NB4 (cell line): ENCODE data around the gene RPAP2.
"Not testable (repeated sequence)": the region's sequence is repeated elsewhere in the genome, so short reads cannot be mapped to it uniquely, and the experiment has no call there.

ENCODE experiments used
- DNase-seq: peaks from one replicate; pipeline ENCODE4 v3.0.0; 2010; ENCODE audit warnings: low read depth
- H3K4me3 ChIP-seq: one replicate; pipeline ENCODE4 v1.5.1; 2011; ENCODE audit warnings: mild to moderate bottlenecking, low read depth, low read length, moderate library complexity
- CTCF ChIP-seq: IDR thresholded peaks from one replicate; pipeline ENCODE4 v1.5.1; 2012; ENCODE audit warnings: low read depth, low read length
- MAX ChIP-seq: IDR thresholded peaks from 2 replicates; pipeline ENCODE4 v1.6.1; 2011; ENCODE audit warnings: low read depth, low read length
- MYC ChIP-seq: IDR thresholded peaks from 2 replicates; pipeline ENCODE4 v1.6.1; 2011; ENCODE audit warnings: low read depth, low read length
- POLR2A ChIP-seq: IDR thresholded peaks from 2 replicates; pipeline ENCODE4 v1.6.1; 2011; ENCODE audit warnings: mild to moderate bottlenecking; ENCODE audit not compliant: insufficient read length; ENCODE audit errors: extremely low read depth

The RPAP2 gene

GRCh38 chr1:92276082-92276481, 22.8 kb upstream of the RPAP2 start:
- H3K4me3 ChIP-seq = no peak overlapping the region
- no peak for DNase-seq
- no peak for TF ChIP-seq MYC
- no peak for TF ChIP-seq MAX
- no peak for TF ChIP-seq CTCF

- TF ChIP-seq MAX = no peak
- no peak for TF ChIP-seq CTCF
- TF ChIP-seq POLR2A = no peak
- no peak for TF ChIP-seq MYC
- no peak overlapping the region for H3K4me3 ChIP-seq
- DNase-seq = no peak
Observed at GRCh38 chr1:92277105-92277723, 21.6 kb upstream of the RPAP2 start.

GRCh38 chr1:92279781-92280180, 19.1 kb upstream of the RPAP2 start:
- not testable (repeated sequence) for DNase-seq, H3K4me3 ChIP-seq

GRCh38 chr1:92281411-92281810, 17.4 kb upstream of the RPAP2 start:
- not testable (repeated sequence) for DNase-seq, H3K4me3 ChIP-seq

- DNase-seq = peak; percentile 73
- TF ChIP-seq POLR2A = no peak
- TF ChIP-seq MYC = no peak
- TF ChIP-seq CTCF = peak; percentile 62
- no peak overlapping the region for H3K4me3 ChIP-seq
Observed at GRCh38 chr1:92291372-92291999, 7.4 kb upstream of the RPAP2 start.

- peak overlapping the region; percentile 95 for H3K4me3 ChIP-seq
- no peak for DNase-seq
- TF ChIP-seq MYC = no peak
- TF ChIP-seq POLR2A = no peak
- TF ChIP-seq CTCF = no peak
- no peak for TF ChIP-seq MAX
Observed at GRCh38 chr1:92298213-92298572, 666 bp upstream of the RPAP2 start.

- TF ChIP-seq CTCF (no peak), MAX (no peak)
- H3K4me3 ChIP-seq = peak overlapping the region; percentile 95
- peak; percentile 49 for DNase-seq
Observed at GRCh38 chr1:92299477-92300150, 755 bp downstream of the RPAP2 start.
